ENCODE results near the gene ZSCAN32.

DNA sequence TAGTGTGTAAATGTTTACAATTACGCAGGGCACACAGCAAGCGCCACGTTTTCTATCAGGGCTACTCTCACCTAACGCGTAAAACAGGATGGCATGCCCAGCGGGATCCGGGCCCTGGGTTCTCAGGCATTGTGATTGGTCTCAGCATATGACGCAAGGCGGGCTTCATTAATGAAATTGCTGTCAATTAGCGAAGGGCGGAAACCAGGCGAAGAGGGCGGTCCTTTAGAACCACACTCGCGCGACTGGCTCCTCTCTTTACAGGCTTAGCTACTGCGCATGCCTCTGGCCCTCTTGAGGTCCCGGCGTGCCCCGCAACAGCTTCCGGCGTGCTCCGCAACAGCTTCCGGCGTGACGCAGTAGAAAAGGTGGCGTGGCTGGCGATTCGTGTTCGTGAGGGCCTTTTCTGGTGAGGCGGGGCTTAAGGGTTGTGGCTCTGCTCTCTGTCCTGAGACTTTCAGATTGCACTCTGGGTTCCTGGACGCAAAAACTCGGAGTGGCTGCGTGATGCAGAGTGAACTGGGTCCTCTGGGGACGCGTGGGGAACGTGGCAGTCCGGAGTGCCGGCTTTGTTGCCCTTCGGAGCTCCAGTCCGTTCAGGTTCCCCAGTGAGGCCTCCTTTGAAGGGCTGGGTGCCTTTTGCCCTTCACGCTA is 35.9 kb downstream of the ZSCAN32 start:
- TF ChIP-seq CTCF (IDR thresholded peaks at IDR 0.05; ENCODE audit: insufficient read depth, low read length, poor library complexity, severe bottlenecking) (no peak), EZH2phosphoT487 (conservative IDR thresholded peaks at IDR 0.05; ENCODE audit: low read length) (no peak)

Measured in SU-DHL-6 (cell line).